Esophagus squamous epithelium (tissue), 5 donors: ENCODE results near the gene ACAP3. TPM values are rescaled to one million over a fixed set of nuclear protein-coding genes. Genes with fewer than 3 reads are reported as not detected.
A peak's percentile ranks its signal among the peaks of the same experiment; 100 is the strongest.

ENCODE experiments used
- DNase-seq: peaks from one replicate; lab custom pipeline; 2025; lab: John Stamatoyannopoulos, UW
- H3K27ac ChIP-seq, 4 donors: fragments of 200-600 bp; sonication (generic); one replicate each; pipeline ENCODE4 v1.5.1; 2016 to 2019; ENCODE audit warnings: mild to moderate bottlenecking in 1 of 4
- H3K27me3 ChIP-seq, 4 donors: fragments of 200-600 bp; sonication (generic); 1 replicate in 3 of 4; 2 replicates in 1 of 4; pipeline versions ENCODE4 v1.5.1 to v1.6.0; 2017 to 2021; ENCODE audit warnings: antibody characterized with exemption in 1 of 4
- H3K36me3 ChIP-seq, 3 donors: fragments of 200-600 bp; sonication (generic); one replicate each; pipeline ENCODE4 v1.5.1; 2016 to 2019
- H3K4me1 ChIP-seq, 3 donors: fragments of 200-600 bp; sonication (generic); one replicate each; pipeline ENCODE4 v1.5.1; 2017 to 2019
- H3K4me3 ChIP-seq, 4 donors: fragments of 200-600 bp; sonication (generic); 1 replicate in 3 of 4; 2 replicates in 1 of 4; pipeline ENCODE4 v1.5.1; 2016 to 2019; ENCODE audit warnings: mild to moderate bottlenecking in 2 of 4, moderate library complexity in 1 of 4
- H3K9me3 ChIP-seq, 3 donors: fragments of 200-600 bp; sonication (generic); one replicate each; pipeline ENCODE4 v1.5.1; 2016 to 2019
- CTCF ChIP-seq, 6 experiments: fragments of 450-650 bp in 4 of 6; fragments of 200-600 bp in 2 of 6; sonication (generic) in 2 of 6; IDR thresholded peaks; one replicate each; pipeline ENCODE4 v1.5.1; 2016 to 2019; ENCODE audit warnings: antibody characterized with exemption in 6 of 6, mild to moderate bottlenecking in 4 of 6, moderate library complexity in 4 of 6
- POLR2A ChIP-seq, 4 donors: fragments of 450-650 bp; IDR thresholded peaks; one replicate each; pipeline ENCODE4 v1.6.1; 2017; ENCODE audit warnings: antibody characterized with exemption in 4 of 4, mild to moderate bottlenecking in 4 of 4, moderate library complexity in 3 of 4
- WGBS, 2 donors: methylation state at CpG; one replicate each; pipeline ENCODE4 v1.1.5; 2018; 5-methylcytosine and 5-hydroxymethylcytosine counted together
- intact Hi-C: fragments of 100-400 bp; cut with DNase I; formaldehyde crosslinking; loops from one replicate; pipeline ENCODE4 v1.15.0; 2022
- total RNA-seq, 4 donors: library from RNA; depleted of rRNA; stranded (reverse); fragments of >200 nt; gene quantifications; one replicate each; pipeline ENCODE4 v1.1.0, GENCODE V29; 2016
- donor health status: DM: yes; HTN: yes; CAD: no.

The ACAP3 gene
- total RNA-seq, 4 donors from 2014 or later, result 36.4 to 66.7 (median 56.9) TPM

- Histone ChIP-seq H3K27me3 (no peaks in the 10 kb centered on the region), H3K36me3 (peaks cover 34 to 62% (median 34%) of the 10 kb centered on the region in 3 donors), H3K9me3 (no peaks in the 10 kb centered on the region), H3K27ac (peak overlapping the region; percentile 28 to 99 (median 96)), H3K4me3 (peak overlapping the region in 1 of 4 donors; percentile 76), H3K4me1 (peaks cover 23 to 54% (median 33%) of the 10 kb centered on the region in 3 donors)
- 100% methylated on average over 1 to 2 of the region's 22 CpGs for WGBS, 2 donors
- DNase-seq, result no peak
- intact Hi-C loops, result no loop called here
- TF ChIP-seq CTCF (IDR thresholded peaks at IDR 0.05) (no peak), POLR2A (IDR thresholded peaks at IDR 0.05) (no peak)
Observed at GRCh38 chr1:1311107-1312104, 3.7 kb upstream of the ACAP3 start.

DNA sequence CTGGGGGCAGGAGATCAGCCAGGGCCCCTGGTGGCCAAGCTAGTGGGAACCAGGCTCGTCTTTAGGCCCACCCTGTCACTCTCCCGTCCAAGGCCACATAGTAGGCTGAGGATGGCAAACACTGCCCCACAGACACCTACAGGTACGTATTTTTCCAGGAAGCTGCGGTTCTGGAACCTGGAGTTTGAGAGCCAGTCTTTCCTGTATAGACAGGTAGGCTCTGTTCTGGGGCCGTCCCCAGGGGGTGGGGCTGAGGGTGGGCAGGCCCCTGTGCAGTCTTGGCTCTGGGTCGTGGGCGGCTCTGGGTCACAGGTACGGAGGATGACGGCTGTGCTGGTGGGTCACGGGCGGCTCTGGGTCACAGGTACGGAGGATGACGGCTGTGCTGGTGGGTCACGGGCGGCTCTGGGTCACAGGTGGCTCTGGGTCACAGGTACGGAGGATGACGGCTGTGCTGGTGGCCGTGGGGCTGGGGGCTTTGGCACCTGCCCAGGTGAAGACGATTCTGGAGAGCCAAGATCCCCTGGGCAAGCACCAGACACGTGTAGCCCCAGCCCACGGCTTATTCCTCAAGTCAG is 2.8 kb upstream of the ACAP3 start:
- no peaks in the 10 kb centered on the region for H3K9me3 ChIP-seq
- H3K27me3 ChIP-seq, result no peaks in the 10 kb centered on the region
- TF ChIP-seq CTCF (IDR thresholded peaks at IDR 0.05) (no peak), POLR2A (IDR thresholded peaks at IDR 0.05) (peak in 1 of 4 donors; percentile 7)
- intact Hi-C loops, result no loop called here
- no peak for DNase-seq
- H3K36me3 ChIP-seq, result peaks cover 34 to 55% (median 34%) of the 10 kb centered on the region in 3 donors
- H3K4me1 ChIP-seq, result peaks cover 32 to 57% (median 41%) of the 10 kb centered on the region in 3 donors
- 52 to 60% methylated on average over 2 to 4 of the region's 21 CpGs for WGBS, 2 donors
- peak overlapping the region; percentile 70 to 76 (median 74) for H3K4me3 ChIP-seq
- peak overlapping the region; percentile 95 to 99 (median 98) for H3K27ac ChIP-seq

- no peak for TF ChIP-seq POLR2A (IDR thresholded peaks at IDR 0.05)
- no peak for TF ChIP-seq CTCF (IDR thresholded peaks at IDR 0.05)
- peak overlapping the region; percentile 95 to 99 (median 98) for H3K27ac ChIP-seq
- no peaks in the 10 kb centered on the region for H3K9me3 ChIP-seq
- 60% methylated on average over 1 of the region's 3 CpGs; no CpG with 5 or more reads in 1 of the 2 donors for WGBS, 2 donors
- no peak for DNase-seq
- peaks cover 37 to 59% (median 46%) of the 10 kb centered on the region in 3 donors for H3K4me1 ChIP-seq
- H3K36me3 ChIP-seq, result peaks cover 30 to 51% (median 34%) of the 10 kb centered on the region in 3 donors
- intact Hi-C loops, result no loop called here
- H3K4me3 ChIP-seq, result peak overlapping the region; percentile 70 to 76 (median 74)
- no peaks in the 10 kb centered on the region for H3K27me3 ChIP-seq
Observed at GRCh38 chr1:1310109-1310385, 2.3 kb upstream of the ACAP3 start.

DNA sequence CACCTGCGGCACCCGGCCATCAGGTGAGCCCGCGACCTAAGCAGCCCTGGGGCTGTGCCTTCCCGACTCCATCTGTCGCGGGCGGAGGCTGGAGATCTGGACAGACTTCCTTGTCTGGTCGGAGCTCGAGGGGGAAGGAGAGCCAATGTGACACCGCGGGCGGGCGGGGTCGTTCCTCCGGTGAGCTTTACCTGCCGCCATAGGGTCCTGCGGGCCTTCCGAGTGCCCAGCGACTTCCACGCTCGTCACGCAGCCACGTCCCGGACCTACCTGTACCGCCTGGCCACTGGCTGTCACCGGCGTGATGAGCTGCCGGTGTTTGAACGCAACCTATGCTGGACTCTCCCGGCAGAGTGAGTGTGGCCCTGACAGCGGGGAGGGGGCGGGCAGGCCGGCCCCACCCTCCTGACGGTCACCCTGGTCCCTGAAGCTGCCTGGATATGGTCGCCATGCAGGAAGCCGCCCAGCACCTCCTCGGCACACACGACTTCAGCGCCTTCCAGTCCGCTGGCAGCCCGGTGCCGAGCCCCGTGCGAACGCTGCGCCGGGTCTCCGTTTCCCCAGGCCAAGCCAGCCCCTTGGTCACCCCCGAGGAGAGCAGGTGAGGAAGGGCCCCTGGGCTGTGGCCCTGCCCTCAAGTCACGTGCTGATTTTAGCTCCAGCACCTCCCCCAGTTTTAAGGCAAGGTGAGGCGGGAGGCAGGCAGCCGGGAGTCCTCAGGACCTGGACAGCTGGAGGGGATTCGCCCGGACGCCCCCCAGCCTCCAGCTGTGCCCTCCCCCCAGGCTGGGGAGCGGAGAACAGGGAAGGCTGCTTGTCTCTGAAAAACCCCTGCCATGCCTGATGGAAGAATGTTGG is 1.8 kb upstream of the ACAP3 start:
- no peak for DNase-seq
- Histone ChIP-seq H3K36me3 (peaks cover 24 to 45% (median 32%) of the 10 kb centered on the region in 3 donors), H3K9me3 (no peaks in the 10 kb centered on the region), H3K27ac (peak overlapping the region; percentile 95 to 99 (median 98)), H3K4me3 (peak overlapping the region; percentile 70 to 76 (median 74)), H3K27me3 (no peaks in the 10 kb centered on the region), H3K4me1 (peaks cover 43 to 64% (median 52%) of the 10 kb centered on the region in 3 donors)
- intact Hi-C loops, result no loop called here
- no peak for TF ChIP-seq CTCF (IDR thresholded peaks at IDR 0.05)
- no peak for TF ChIP-seq POLR2A (IDR thresholded peaks at IDR 0.05)
- 0 to 11% methylated on average over 3 to 17 of the region's 57 CpGs for WGBS, 2 donors
